ENCODE data around the gene ARIH1. TPM values are rescaled to one million over a fixed set of nuclear protein-coding genes. Genes with fewer than 3 reads are reported as not detected.

ARIH1 gene
- total RNA-seq, 1 experiment from 2014 or later, result 187 TPM

- peaks cover 51% of the 10 kb centered on the region for H3K36me3 ChIP-seq (ENCODE audit: insufficient read depth, low read length, poor library complexity, severe bottlenecking)
- POLR2A ChIA-PET (ENCODE audit: low non-redundant PET), result no interaction called here
- CTCF ChIA-PET, result no interaction called here
- H3K27me3 ChIP-seq (replicated peaks; ENCODE audit: insufficient read depth, low read depth, low read length, poor library complexity), result no peaks in the 10 kb centered on the region
- H3K9me3 ChIP-seq (ENCODE audit: low read depth, low read length, poor library complexity, severe bottlenecking), result no peaks in the 10 kb centered on the region
- H3K4me1 ChIP-seq (ENCODE audit: insufficient read depth, low read length, poor library complexity, severe bottlenecking), result no peaks in the 10 kb centered on the region
- intact Hi-C loops (cut with micrococcal nuclease; ENCODE audit: unreplicated experiment), result no loop called here
- H3K27ac ChIP-seq (ENCODE audit: low read depth, low read length, poor library complexity, severe bottlenecking), result no peak overlapping the region
- no TSS peak for BruUV-seq (replicated peaks)
- no peak for DNase-seq (ENCODE audit: low spot score)
- H3K4me3 ChIP-seq (ENCODE audit: low read depth, low read length, poor library complexity, severe bottlenecking), result no peak overlapping the region
- TF ChIP-seq CTCF (conservative IDR thresholded peaks at IDR 0.05; ENCODE audit: low read depth, low read length), result no peak
- TF ChIP-seq EZH2 (IDR thresholded peaks at IDR 0.05; ENCODE audit: borderline replicate concordance, low read depth, low read length, poor library complexity, severe bottlenecking), result no peak
Measured at GRCh38 chr15:72566973-72567372, 92.8 kb downstream of the ARIH1 start.

- intact Hi-C loops (cut with micrococcal nuclease; ENCODE audit: unreplicated experiment), result no loop called here
- Histone ChIP-seq H3K4me1 (ENCODE audit: insufficient read depth, low read length, poor library complexity, severe bottlenecking) (no peaks in the 10 kb centered on the region), H3K36me3 (ENCODE audit: insufficient read depth, low read length, poor library complexity, severe bottlenecking) (peaks cover 56% of the 10 kb centered on the region), H3K27me3 (replicated peaks; ENCODE audit: insufficient read depth, low read depth, low read length, poor library complexity) (no peaks in the 10 kb centered on the region), H3K4me3 (ENCODE audit: low read depth, low read length, poor library complexity, severe bottlenecking) (no peak overlapping the region), H3K9me3 (ENCODE audit: low read depth, low read length, poor library complexity, severe bottlenecking) (no peaks in the 10 kb centered on the region), H3K27ac (ENCODE audit: low read depth, low read length, poor library complexity, severe bottlenecking) (no peak overlapping the region)
- no peak for TF ChIP-seq CTCF (conservative IDR thresholded peaks at IDR 0.05; ENCODE audit: low read depth, low read length)
- no peak for TF ChIP-seq EZH2 (IDR thresholded peaks at IDR 0.05; ENCODE audit: borderline replicate concordance, low read depth, low read length, poor library complexity, severe bottlenecking)
- ChIA-PET CTCF (no interaction called here), POLR2A (ENCODE audit: low non-redundant PET) (no interaction called here)
- BruUV-seq (replicated peaks), result no TSS peak
- no peak for DNase-seq (ENCODE audit: low spot score)
Measured at GRCh38 chr15:72570059-72570458, 95.9 kb downstream of the ARIH1 start.

- no peak overlapping the region for H3K4me3 ChIP-seq (ENCODE audit: low read depth, low read length, poor library complexity, severe bottlenecking)
- BruUV-seq (replicated peaks), result no TSS peak
- POLR2A ChIA-PET (ENCODE audit: low non-redundant PET), result no interaction called here
- peaks cover 61% of the 10 kb centered on the region for H3K36me3 ChIP-seq (ENCODE audit: insufficient read depth, low read length, poor library complexity, severe bottlenecking)
- peaks cover 10% of the 10 kb centered on the region for H3K9me3 ChIP-seq (ENCODE audit: low read depth, low read length, poor library complexity, severe bottlenecking)
- no peaks in the 10 kb centered on the region for H3K4me1 ChIP-seq (ENCODE audit: insufficient read depth, low read length, poor library complexity, severe bottlenecking)
- intact Hi-C loops (cut with micrococcal nuclease; ENCODE audit: unreplicated experiment), result no loop called here
- CTCF ChIA-PET, result no interaction called here
- TF ChIP-seq CTCF (conservative IDR thresholded peaks at IDR 0.05; ENCODE audit: low read depth, low read length), result no peak
- no peak overlapping the region for H3K27ac ChIP-seq (ENCODE audit: low read depth, low read length, poor library complexity, severe bottlenecking)
- no peak for DNase-seq (ENCODE audit: low spot score)
- H3K27me3 ChIP-seq (replicated peaks; ENCODE audit: insufficient read depth, low read depth, low read length, poor library complexity), result no peaks in the 10 kb centered on the region
Measured at GRCh38 chr15:72579814-72580213, 105.7 kb downstream of the ARIH1 start.

Data from A673 (cell line).